Measurements from ENCODE around the gene CDH19. TPM values are rescaled to one million over a fixed set of nuclear protein-coding genes. Genes with fewer than 3 reads are reported as not detected.

Gene CDH19
- total and polyA plus RNA-seq, 10 of the 15 experiments (the other 5 are each of a cell fraction or from before 2014, with no cell fraction given), result 0.01 TPM; not detected in 9

DNA sequence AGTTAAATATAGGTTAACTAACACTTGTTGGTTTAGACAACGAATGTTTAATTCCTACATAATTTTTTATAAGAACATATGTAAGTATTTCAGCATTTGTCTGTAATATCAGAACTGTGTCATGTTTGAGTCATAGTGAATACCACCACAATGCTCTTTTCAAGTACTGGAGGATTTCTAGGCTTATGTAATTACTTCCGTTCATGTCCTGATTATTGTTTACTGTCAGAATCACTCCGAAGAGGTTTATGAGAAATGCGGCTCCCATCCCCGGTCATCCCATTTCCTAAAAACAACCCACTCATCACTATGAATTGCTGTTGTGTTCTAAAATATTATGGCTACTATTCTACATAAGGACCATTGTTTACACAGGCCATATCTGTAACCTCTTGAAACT lies 45.1 kb downstream of the CDH19 start:
- no peaks in the 10 kb centered on the region for H4K20me1 ChIP-seq (ENCODE audit: control insufficient read depth, insufficient read depth)
- RAD21 ChIA-PET (ENCODE audit: unreplicated experiment), result no interaction called here
- in situ Hi-C loops (cut with MboI) (no loop called here), intact Hi-C loops (cut with micrococcal nuclease; ENCODE audit: unreplicated experiment) (no loop called here)
- SMC1A ChIA-PET (ENCODE audit: uncharacterized antibody, unreplicated experiment), result no interaction called here
- CTCF ChIA-PET, result no interaction called here
- no peak overlapping the region for H3K9ac ChIP-seq (ENCODE audit: control insufficient read depth, insufficient read depth, low read length)
- BruUV-seq (replicated peaks), result no TSS peak
- no peaks in the 10 kb centered on the region for H3K79me2 ChIP-seq (ENCODE audit: control insufficient read depth, insufficient read depth, low read length)
- POLR2A ChIA-PET, result no interaction called here
- no peak for DNase-seq (ENCODE audit: low read depth, low spot score)
- TF ChIP-seq TBL1XR1 (IDR thresholded peaks at IDR 0.05; ENCODE audit: low read depth, low read length) (no peak), NBN (IDR thresholded peaks at IDR 0.05) (no peak), NFXL1 (IDR thresholded peaks at IDR 0.05; ENCODE audit: borderline replicate concordance) (no peak), POLR2AphosphoS5 (IDR thresholded peaks at IDR 0.05; ENCODE audit: low read length) (no peak), SREBF1 (IDR thresholded peaks at IDR 0.05; ENCODE audit: low read length) (no peak), NRF1 (conservative IDR thresholded peaks at IDR 0.05; ENCODE audit: low read depth, low read length) (no peak), SMAD5 (IDR thresholded peaks at IDR 0.05; ENCODE audit: low read depth) (no peak)
- TF ChIP-seq, protein P1, sequence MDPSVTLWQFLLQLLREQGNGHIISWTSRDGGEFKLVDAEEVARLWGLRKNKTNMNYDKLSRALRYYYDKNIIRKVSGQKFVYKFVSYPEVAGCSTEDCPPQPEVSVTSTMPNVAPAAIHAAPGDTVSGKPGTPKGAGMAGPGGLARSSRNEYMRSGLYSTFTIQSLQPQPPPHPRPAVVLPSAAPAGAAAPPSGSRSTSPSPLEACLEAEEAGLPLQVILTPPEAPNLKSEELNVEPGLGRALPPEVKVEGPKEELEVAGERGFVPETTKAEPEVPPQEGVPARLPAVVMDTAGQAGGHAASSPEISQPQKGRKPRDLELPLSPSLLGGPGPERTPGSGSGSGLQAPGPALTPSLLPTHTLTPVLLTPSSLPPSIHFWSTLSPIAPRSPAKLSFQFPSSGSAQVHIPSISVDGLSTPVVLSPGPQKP (IDR thresholded peaks at IDR 0.05; ENCODE audit: low read depth, low read length), result no peak
- H3K4me3 ChIP-seq, result no peak overlapping the region
- WGBS (ENCODE audit: insufficient coverage, insufficient replicate concordance, low lambda C conversion rate, missing lambda C conversion rate), result 34% methylated on average over 5 of the region's 5 CpGs
- H3K9me3 ChIP-seq (replicated peaks; ENCODE audit: control insufficient read depth, insufficient read depth, low read length), result no peaks in the 10 kb centered on the region
- no peaks in the 10 kb centered on the region for H3K4me1 ChIP-seq (ENCODE audit: control insufficient read depth, insufficient read depth, low read length)
- H3K4me2 ChIP-seq (ENCODE audit: control insufficient read depth, insufficient read depth), result no peak overlapping the region
- FAIRE-seq, result no peak
- no peak for ATAC-seq
- no peak overlapping the region for H3K27ac ChIP-seq (ENCODE audit: control insufficient read depth, insufficient read depth)
- H3K36me3 ChIP-seq (ENCODE audit: control insufficient read depth in 2 of 2, insufficient read depth in 2 of 2, low read length in 1 of 2), result no peaks in the 10 kb centered on the region
- H2AFZ ChIP-seq (ENCODE audit: control insufficient read depth, low read depth, low read length), result no peak overlapping the region
- H3K27me3 ChIP-seq (replicated peaks in 1 of 2; ENCODE audit: control insufficient read depth in 2 of 2, insufficient read depth in 2 of 2, low read length in 1 of 2), result no peaks in the 10 kb centered on the region

DNA sequence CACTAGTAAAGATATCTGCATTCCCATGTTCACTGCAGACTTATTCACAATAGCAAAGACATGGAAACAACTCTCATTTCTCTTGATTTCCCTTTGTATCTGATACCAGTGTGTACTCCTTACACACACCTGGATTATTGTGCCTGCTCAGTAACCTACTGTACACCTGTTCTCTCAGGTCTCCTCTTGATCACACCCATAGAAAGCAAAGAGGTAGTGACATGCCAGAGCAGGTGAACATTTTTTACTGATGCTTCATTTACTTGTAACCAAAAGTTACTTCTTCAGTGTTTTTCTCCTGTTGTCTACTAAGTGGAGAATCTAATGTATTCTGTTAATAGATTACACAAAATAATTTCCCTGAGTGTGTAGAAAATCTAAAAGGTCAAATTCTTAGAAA lies 46.8 kb downstream of the CDH19 start:
- Histone ChIP-seq H3K27ac (ENCODE audit: control insufficient read depth, insufficient read depth) (no peak overlapping the region), H3K4me2 (ENCODE audit: control insufficient read depth, insufficient read depth) (no peak overlapping the region), H3K36me3 (ENCODE audit: control insufficient read depth in 2 of 2, insufficient read depth in 2 of 2, low read length in 1 of 2) (no peaks in the 10 kb centered on the region), H3K4me3 (no peak overlapping the region), H2AFZ (ENCODE audit: control insufficient read depth, low read depth, low read length) (no peak overlapping the region), H3K9me3 (replicated peaks; ENCODE audit: control insufficient read depth, insufficient read depth, low read length) (no peaks in the 10 kb centered on the region), H4K20me1 (ENCODE audit: control insufficient read depth, insufficient read depth) (no peaks in the 10 kb centered on the region), H3K9ac (ENCODE audit: control insufficient read depth, insufficient read depth, low read length) (no peak overlapping the region), H3K79me2 (ENCODE audit: control insufficient read depth, insufficient read depth, low read length) (no peaks in the 10 kb centered on the region), H3K27me3 (replicated peaks in 1 of 2; ENCODE audit: control insufficient read depth in 2 of 2, insufficient read depth in 2 of 2, low read length in 1 of 2) (no peaks in the 10 kb centered on the region), H3K4me1 (ENCODE audit: control insufficient read depth, insufficient read depth, low read length) (no peaks in the 10 kb centered on the region)
- ChIA-PET POLR2A (no interaction called here), SMC1A (ENCODE audit: uncharacterized antibody, unreplicated experiment) (no interaction called here), RAD21 (ENCODE audit: unreplicated experiment) (no interaction called here), CTCF (no interaction called here)
- FAIRE-seq (no peak), ATAC-seq (no peak), DNase-seq (ENCODE audit: low read depth, low spot score) (no peak)
- BruUV-seq (replicated peaks), result no TSS peak
- TF ChIP-seq, protein P2, sequence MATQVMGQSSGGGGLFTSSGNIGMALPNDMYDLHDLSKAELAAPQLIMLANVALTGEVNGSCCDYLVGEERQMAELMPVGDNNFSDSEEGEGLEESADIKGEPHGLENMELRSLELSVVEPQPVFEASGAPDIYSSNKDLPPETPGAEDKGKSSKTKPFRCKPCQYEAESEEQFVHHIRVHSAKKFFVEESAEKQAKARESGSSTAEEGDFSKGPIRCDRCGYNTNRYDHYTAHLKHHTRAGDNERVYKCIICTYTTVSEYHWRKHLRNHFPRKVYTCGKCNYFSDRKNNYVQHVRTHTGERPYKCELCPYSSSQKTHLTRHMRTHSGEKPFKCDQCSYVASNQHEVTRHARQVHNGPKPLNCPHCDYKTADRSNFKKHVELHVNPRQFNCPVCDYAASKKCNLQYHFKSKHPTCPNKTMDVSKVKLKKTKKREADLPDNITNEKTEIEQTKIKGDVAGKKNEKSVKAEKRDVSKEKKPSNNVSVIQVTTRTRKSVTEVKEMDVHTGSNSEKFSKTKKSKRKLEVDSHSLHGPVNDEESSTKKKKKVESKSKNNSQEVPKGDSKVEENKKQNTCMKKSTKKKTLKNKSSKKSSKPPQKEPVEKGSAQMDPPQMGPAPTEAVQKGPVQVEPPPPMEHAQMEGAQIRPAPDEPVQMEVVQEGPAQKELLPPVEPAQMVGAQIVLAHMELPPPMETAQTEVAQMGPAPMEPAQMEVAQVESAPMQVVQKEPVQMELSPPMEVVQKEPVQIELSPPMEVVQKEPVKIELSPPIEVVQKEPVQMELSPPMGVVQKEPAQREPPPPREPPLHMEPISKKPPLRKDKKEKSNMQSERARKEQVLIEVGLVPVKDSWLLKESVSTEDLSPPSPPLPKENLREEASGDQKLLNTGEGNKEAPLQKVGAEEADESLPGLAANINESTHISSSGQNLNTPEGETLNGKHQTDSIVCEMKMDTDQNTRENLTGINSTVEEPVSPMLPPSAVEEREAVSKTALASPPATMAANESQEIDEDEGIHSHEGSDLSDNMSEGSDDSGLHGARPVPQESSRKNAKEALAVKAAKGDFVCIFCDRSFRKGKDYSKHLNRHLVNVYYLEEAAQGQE (IDR thresholded peaks at IDR 0.05; ENCODE audit: low read depth, low read length), result no peak
- TF ChIP-seq KDM1A (IDR thresholded peaks at IDR 0.05; ENCODE audit: borderline replicate concordance) (no peak), CBX3 (IDR thresholded peaks at IDR 0.05; ENCODE audit: borderline replicate concordance, low read depth) (no peak), ZSCAN29 (IDR thresholded peaks at IDR 0.05) (no peak), NR2F1 (conservative IDR thresholded peaks at IDR 0.05) (no peak), DPF2 (IDR thresholded peaks at IDR 0.05) (no peak), YBX1 (IDR thresholded peaks at IDR 0.05) (no peak)
- TF ChIP-seq, protein P3, sequence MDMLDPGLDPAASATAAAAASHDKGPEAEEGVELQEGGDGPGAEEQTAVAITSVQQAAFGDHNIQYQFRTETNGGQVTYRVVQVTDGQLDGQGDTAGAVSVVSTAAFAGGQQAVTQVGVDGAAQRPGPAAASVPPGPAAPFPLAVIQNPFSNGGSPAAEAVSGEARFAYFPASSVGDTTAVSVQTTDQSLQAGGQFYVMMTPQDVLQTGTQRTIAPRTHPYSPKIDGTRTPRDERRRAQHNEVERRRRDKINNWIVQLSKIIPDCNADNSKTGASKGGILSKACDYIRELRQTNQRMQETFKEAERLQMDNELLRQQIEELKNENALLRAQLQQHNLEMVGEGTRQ (IDR thresholded peaks at IDR 0.05; ENCODE audit: borderline replicate concordance, low read depth, low read length), result no peak
- intact Hi-C loops (cut with micrococcal nuclease; ENCODE audit: unreplicated experiment) (no loop called here), in situ Hi-C loops (cut with MboI) (no loop called here)

Data from GM12878 (cell line).